ENCODE data around the gene HPCAL1. TPM values are rescaled to one million over a fixed set of nuclear protein-coding genes. Genes with fewer than 3 reads are reported as not detected.

HPCAL1 gene
- total and polyA plus RNA-seq, 2 of the 8 experiments (the other 6 are each of a cell fraction or from before 2014, with no cell fraction given): 5.8 to 8.6 TPM

DNA sequence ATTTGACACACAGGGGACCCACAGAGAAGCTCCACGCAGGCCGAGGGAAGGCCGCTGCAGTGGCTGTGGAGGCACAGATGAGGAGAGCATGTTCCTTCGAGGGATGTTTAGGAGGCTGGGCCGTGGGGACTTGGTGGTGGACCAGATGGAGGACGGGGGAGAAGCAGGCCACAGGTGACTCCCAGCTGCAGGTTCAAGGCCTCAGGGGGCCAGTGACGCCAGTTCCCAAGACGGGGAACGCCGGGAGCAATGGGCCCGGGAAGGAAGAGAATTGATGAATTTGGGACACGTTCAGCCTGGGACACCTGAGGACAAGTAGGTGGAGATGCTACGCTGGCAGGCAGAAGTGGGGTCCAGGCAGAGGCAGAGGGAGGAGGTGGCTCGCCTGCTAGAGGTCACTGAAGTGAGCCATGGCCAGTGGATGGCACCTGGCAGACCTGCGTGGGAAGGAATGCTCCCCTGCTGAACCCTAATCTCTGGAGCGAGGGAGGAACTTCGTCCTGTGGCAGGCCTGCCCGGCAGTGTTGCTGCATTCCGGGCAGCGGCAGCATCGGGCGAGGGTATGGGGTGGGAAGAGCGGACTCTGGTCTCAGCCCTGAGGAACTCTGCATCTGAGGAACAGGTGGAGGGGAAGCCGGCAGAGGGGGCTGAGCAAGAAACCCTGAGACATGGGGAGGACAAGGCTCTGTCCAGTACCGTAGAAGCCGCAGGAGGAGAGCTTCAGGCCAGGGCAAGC, 25.2 kb upstream of the HPCAL1 start:
- Histone ChIP-seq H3K27me3 (replicated peaks in 1 of 4; ENCODE audit: control insufficient read depth in 3 of 4, extremely low read depth in 1 of 4, insufficient read depth in 3 of 4, low read length in 3 of 4) (no peaks in the 10 kb centered on the region), H3K14ac (ENCODE audit: insufficient read length) (no peak overlapping the region), H3K4ac (replicated peaks; ENCODE audit: insufficient read length, low read depth, low read length) (no peak overlapping the region), H2BK15ac (ENCODE audit: low read length) (0 out of 2 replicates have a peak overlapping the region, but pooled peaks have one; percentile 16), H3K79me1 (ENCODE audit: low read depth, low read length) (no peaks in the 10 kb centered on the region), H2BK12ac (ENCODE audit: low read depth, low read length) (no peak overlapping the region), H4K20me1 (replicated peaks in 1 of 2; ENCODE audit: control insufficient read depth in 1 of 2, insufficient read depth in 2 of 2, low read length in 2 of 2) (no peaks in the 10 kb centered on the region), H4K5ac (ENCODE audit: insufficient read length, low read depth, low read length) (no peak overlapping the region), H3K4me2 (ENCODE audit: insufficient read depth in 1 of 2, low read depth in 2 of 2, low read length in 2 of 2) (no peak overlapping the region), H2BK20ac (ENCODE audit: low read length) (no peak overlapping the region), H3K18ac (ENCODE audit: extremely low read depth, low read length) (no peak overlapping the region), H2BK5ac (ENCODE audit: low read depth, low read length) (no peak overlapping the region), H3K23ac (ENCODE audit: insufficient read length) (no peak overlapping the region), H3K56ac (replicated peaks; ENCODE audit: insufficient read length, low read depth, low read length) (no peak overlapping the region), H3K9me3 (ENCODE audit: insufficient read depth in 2 of 2, low read depth in 1 of 2, low read length in 1 of 2) (no peaks in the 10 kb centered on the region), H3K4me3 (ENCODE audit: extremely low read depth in 1 of 4, insufficient read depth in 2 of 4, low read depth in 3 of 4, low read length in 4 of 4) (no peak overlapping the region), H3K23me2 (ENCODE audit: low read depth, low read length) (no peaks in the 10 kb centered on the region), H3K79me2 (ENCODE audit: control insufficient read depth in 1 of 2, insufficient read depth in 2 of 2, low read length in 2 of 2) (no peaks in the 10 kb centered on the region), H2BK120ac (replicated peaks; ENCODE audit: low read depth, low read length) (no peak overlapping the region), H3K4me1 (replicated peaks in 1 of 4; ENCODE audit: control insufficient read depth in 3 of 4, insufficient read depth in 4 of 4, low read length in 3 of 4) (no peaks in the 10 kb centered on the region; a peak in 1 of 7 replicates), H3K36me3 (ENCODE audit: control insufficient read depth in 2 of 4, insufficient read depth in 4 of 4, low read length in 3 of 4) (no peaks in the 10 kb centered on the region), H3K9ac (replicated peaks in 1 of 4; ENCODE audit: extremely low read depth in 1 of 4, low read depth in 3 of 4, low read length in 3 of 4) (no peak overlapping the region), H3K27ac (ENCODE audit: low read depth, low read length) (no peak overlapping the region), H2AFZ (ENCODE audit: low read length) (no peak overlapping the region), H4K91ac (replicated peaks; ENCODE audit: insufficient read length, low read length) (no peak overlapping the region), H4K8ac (ENCODE audit: extremely low read depth, insufficient read depth, low read length) (no peak overlapping the region), H2AK5ac (ENCODE audit: low read depth, low read length) (no peak overlapping the region)
- TF ChIP-seq, protein P1, sequence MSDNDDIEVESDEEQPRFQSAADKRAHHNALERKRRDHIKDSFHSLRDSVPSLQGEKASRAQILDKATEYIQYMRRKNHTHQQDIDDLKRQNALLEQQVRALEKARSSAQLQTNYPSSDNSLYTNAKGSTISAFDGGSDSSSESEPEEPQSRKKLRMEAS (IDR thresholded peaks at IDR 0.05): no peak
- TF ChIP-seq FOSL1 (IDR thresholded peaks at IDR 0.05; ENCODE audit: insufficient read depth, low read depth, low read length) (no peak), RFX5 (IDR thresholded peaks at IDR 0.05; ENCODE audit: borderline replicate concordance, low read depth, low read length) (no peak), E2F6 (IDR thresholded peaks at IDR 0.05) (no peak), NANOG (IDR thresholded peaks at IDR 0.05; ENCODE audit: insufficient read depth, low read depth, low read length, poor library complexity, severe bottlenecking) (no peak), SRF (IDR thresholded peaks at IDR 0.05; ENCODE audit: low read depth, low read length) (no peak), JUN (IDR thresholded peaks at IDR 0.05; ENCODE audit: low read depth, low read length) (no peak), GTF2F1 (IDR thresholded peaks at IDR 0.05; ENCODE audit: borderline replicate concordance, low read depth, low read length) (no peak), CTBP2 (IDR thresholded peaks at IDR 0.05; ENCODE audit: borderline replicate concordance, insufficient read depth, insufficient read length, low read length) (no peak)
- POLR2A ChIA-PET (ENCODE audit: partially characterized antibody): interaction anchor here (0.8 to 1.3 kb wide), 2 partner anchors 9 to 62 kb away, joined by 3 to 4 read pairs; no protein-coding TSS in a partner anchor
- 86% methylated on average over 23 of the region's 26 CpGs; no CpG with 5 or more reads in 1 of the 2 experiments for WGBS, 2 experiments (ENCODE audit: extremely low coverage in 1 of 2, insufficient coverage in 1 of 2, insufficient read length in 1 of 2, insufficient replicate concordance in 2 of 2, low coverage in 1 of 2, low lambda C conversion rate in 2 of 2, missing lambda C conversion rate in 1 of 2)
- FAIRE-seq: no peak
- DNase-seq (ENCODE audit: low read depth in 1 of 2, low spot score in 2 of 2): no peak
- CTCF ChIA-PET (ENCODE audit: partially characterized antibody): interaction anchor here (1.2 to 2.0 kb wide), 4 partner anchors 10 to 157 kb away, joined by 3 to 9 read pairs (median 7); no protein-coding TSS in a partner anchor
